ENCODE results near the gene GSTA1. TPM values are rescaled to one million over a fixed set of nuclear protein-coding genes. Genes with fewer than 3 reads are reported as not detected.
"Not testable (repeated sequence)": the region's sequence is repeated elsewhere in the genome, so short reads cannot be mapped to it uniquely, and the experiment has no call there.

The GSTA1 gene
- total and polyA plus RNA-seq, 10 donors = 0.10 to 0.12 TPM; not detected in 8

- Histone ChIP-seq H3K36me3 (no peaks in the 10 kb centered on the region), H3K27ac (no peak overlapping the region), H3K4me1 (no peaks in the 10 kb centered on the region), H3K4me3 (no peak overlapping the region), H3K9me3 (peaks cover 0 to 3% (median 0%) of the 10 kb centered on the region in 8 donors), H3K27me3 (replicated peaks in 1 of 7) (peaks cover 0 to 7% (median 0%) of the 10 kb centered on the region in 7 donors)
- no peak for TF ChIP-seq POLR2A (IDR thresholded peaks at IDR 0.05)
- no peak for TF ChIP-seq POLR2AphosphoS5 (IDR thresholded peaks at IDR 0.05)
- TF ChIP-seq CTCF (IDR thresholded peaks at IDR 0.05 in 8 of 11, conservative IDR thresholded peaks at IDR 0.05 in 3 of 11) = no peak
- intact Hi-C loops (cut with DNase I; ENCODE audit: low total_unique reads) = no loop called here
- no peak for DNase-seq
- WGBS, 5 donors = 86 to 92% (median 90%) methylated on average over 22 to 37 of the region's 37 CpGs
Measured at GRCh38 chr6:52829046-52829817, 25.6 kb upstream of the GSTA1 start.

- H3K4me3 ChIP-seq; H3K27me3 ChIP-seq (replicated peaks in 1 of 7); H3K4me1 ChIP-seq; H3K9me3 ChIP-seq; H3K27ac ChIP-seq; DNase-seq; intact Hi-C loops (cut with DNase I; ENCODE audit: low total_unique reads); H3K36me3 ChIP-seq: not testable (repeated sequence)
- 63 to 86% (median 82%) methylated on average over 4 of the region's 4 CpGs for WGBS, 5 donors
Measured at GRCh38 chr6:52828621-52829020, 25.0 kb upstream of the GSTA1 start.

GRCh38 chr6:52827073-52827783 lies 23.6 kb upstream of the GSTA1 start:
- WGBS, 5 donors = 70 to 96% (median 88%) methylated on average over 1 of the region's 1 CpG
- H3K27me3 ChIP-seq (replicated peaks in 1 of 7); H3K4me3 ChIP-seq; H3K36me3 ChIP-seq; DNase-seq; H3K4me1 ChIP-seq; H3K27ac ChIP-seq: not testable (repeated sequence)
- intact Hi-C loops (cut with DNase I; ENCODE audit: low total_unique reads) = loop anchor here (2.0 kb wide), 1 partner anchor 40 kb away; no protein-coding TSS in a partner anchor
- peaks cover 0 to 10% (median 3%) of the 10 kb centered on the region in 8 donors for H3K9me3 ChIP-seq

GRCh38 chr6:52826513-52826912 lies 22.9 kb upstream of the GSTA1 start:
- no peak overlapping the region for H3K4me3 ChIP-seq
- H3K4me1 ChIP-seq = no peaks in the 10 kb centered on the region
- no peaks in the 10 kb centered on the region for H3K36me3 ChIP-seq
- peaks cover 0 to 6% (median 0%) of the 10 kb centered on the region in 7 donors for H3K27me3 ChIP-seq (replicated peaks in 1 of 7)
- DNase-seq = no peak
- WGBS, 5 donors = 29 to 50% (median 36%) methylated on average over 1 of the region's 1 CpG
- TF ChIP-seq POLR2A (IDR thresholded peaks at IDR 0.05) = no peak
- no peak for TF ChIP-seq POLR2AphosphoS5 (IDR thresholded peaks at IDR 0.05)
- no peak for TF ChIP-seq CTCF (IDR thresholded peaks at IDR 0.05 in 8 of 11, conservative IDR thresholded peaks at IDR 0.05 in 3 of 11)
- H3K27ac ChIP-seq = no peak overlapping the region
- peaks cover 0 to 16% (median 9%) of the 10 kb centered on the region in 8 donors for H3K9me3 ChIP-seq
- intact Hi-C loops (cut with DNase I; ENCODE audit: low total_unique reads) = loop anchor here (2.0 kb wide), 1 partner anchor 40 kb away; no protein-coding TSS in a partner anchor

- peaks cover 0 to 18% (median 10%) of the 10 kb centered on the region in 8 donors for H3K9me3 ChIP-seq
- not testable (repeated sequence) for H3K4me3 ChIP-seq; H3K27ac ChIP-seq; H3K27me3 ChIP-seq (replicated peaks in 1 of 7); DNase-seq; H3K4me1 ChIP-seq; H3K36me3 ChIP-seq
- intact Hi-C loops (cut with DNase I; ENCODE audit: low total_unique reads) = loop anchor here (2.0 kb wide), 1 partner anchor 39 kb away; no protein-coding TSS in a partner anchor
- whole genome bisulfite sequencing, 5 donors = 77 to 89% (median 80%) methylated on average over 4 of the region's 4 CpGs
Measured at GRCh38 chr6:52825900-52826459, 22.4 kb upstream of the GSTA1 start.

GRCh38 chr6:52825270-52825793 lies 21.7 kb upstream of the GSTA1 start:
- DNase-seq; intact Hi-C loops (cut with DNase I; ENCODE audit: low total_unique reads): not testable (repeated sequence)
- H3K9me3 ChIP-seq = peaks cover 0 to 18% (median 10%) of the 10 kb centered on the region in 8 donors

More at GRCh38 chr6:52825270-52825793, 21.7 kb upstream of the GSTA1 start:
- H3K36me3 ChIP-seq; H3K4me3 ChIP-seq; H3K27ac ChIP-seq; H3K27me3 ChIP-seq (replicated peaks in 1 of 7); H3K4me1 ChIP-seq: not testable (repeated sequence)
- 85 to 97% (median 94%) methylated on average over 13 to 25 of the region's 25 CpGs for WGBS, 5 donors

Data from spleen (tissue), 11 donors.